Activated T-helper 9 cell treated with anti-CD3 and anti-CD28 coated beads, Interleukin-2, amount 50 U/mL, for 16 hours (primary cell): ENCODE measurements around the gene PILRA.

ENCODE experiments used
- DNase-seq: peaks from one replicate; pipeline ENCODE4 v3.0.0-alpha.2; 2020; ENCODE audit warnings: low read depth

Gene PILRA

DNA sequence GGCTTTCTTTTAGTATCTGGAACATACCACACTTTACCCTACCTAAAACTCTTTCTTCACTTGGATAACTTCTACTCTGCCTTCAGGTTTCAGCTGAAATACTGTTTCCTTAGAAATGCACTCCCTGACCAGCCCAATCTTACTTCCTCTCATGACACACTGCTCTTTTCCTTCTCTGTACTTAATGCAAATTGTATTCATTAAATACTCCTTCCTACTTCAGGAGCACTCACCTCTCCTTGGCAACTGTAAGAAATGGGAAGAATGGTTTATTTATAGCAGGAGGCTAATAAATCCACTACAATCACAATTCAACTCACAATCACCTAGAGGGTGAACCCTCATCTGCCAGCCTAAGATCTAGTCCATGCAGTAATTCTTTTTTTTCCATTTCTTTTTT lies 40.1 kb downstream of the PILRA start:
- no peak for DNase-seq

DNA sequence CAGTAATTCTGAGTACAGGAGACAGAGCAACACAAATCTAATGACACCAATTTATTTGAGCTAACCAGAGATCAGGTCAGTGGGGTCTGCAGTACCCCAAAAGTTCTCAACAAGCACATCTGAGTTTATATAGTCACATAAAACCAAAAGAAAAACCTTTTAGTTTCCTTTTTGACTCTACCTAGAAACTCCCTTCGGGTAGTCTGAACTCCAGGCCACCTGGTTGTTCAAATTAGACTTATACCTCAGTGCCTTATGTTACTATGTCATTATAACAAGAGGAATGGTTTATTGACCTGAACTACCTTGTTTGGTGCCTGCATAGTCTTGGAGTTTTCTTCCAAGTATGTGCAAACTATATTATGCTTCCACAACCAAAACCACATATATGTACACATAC lies 40.6 kb downstream of the PILRA start:
- no peak for DNase-seq

- DNase-seq: no peak
Measured at GRCh38 chr7:100415448-100415847, 42.2 kb downstream of the PILRA start.

DNA sequence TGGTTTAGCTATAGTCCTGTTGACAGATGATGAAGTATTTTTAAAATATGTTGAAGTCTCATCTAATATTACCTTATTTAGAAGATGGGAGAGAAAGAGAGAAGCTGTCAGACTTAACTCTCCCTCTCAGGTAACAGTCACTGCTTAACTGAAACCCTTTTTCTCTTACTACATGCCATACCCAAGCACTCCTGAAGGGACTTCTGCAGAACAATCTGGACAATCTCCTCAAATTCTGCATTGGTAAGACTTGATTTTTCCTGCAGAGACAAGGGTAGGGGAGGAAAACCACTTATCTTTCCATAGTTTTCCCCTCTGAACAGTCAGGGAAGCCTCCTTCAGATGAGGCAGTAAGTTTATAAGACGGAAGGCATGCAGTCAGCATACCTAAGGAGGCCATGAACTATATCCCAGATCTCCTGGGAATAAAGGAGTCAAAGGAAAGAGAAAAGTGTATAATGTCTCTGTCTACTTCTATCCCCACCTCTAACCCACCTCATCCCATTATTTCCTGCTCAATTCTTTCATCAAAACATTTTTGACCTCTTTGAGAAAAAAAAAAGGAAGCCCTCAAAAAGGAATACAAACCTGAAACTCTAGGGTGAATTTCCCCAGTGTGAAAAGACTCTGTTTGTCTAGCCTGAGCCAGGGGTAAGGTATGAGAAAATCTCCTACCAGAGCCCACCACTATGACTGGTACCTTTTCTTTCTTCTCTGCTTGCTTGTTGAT lies 45.8 kb downstream of the PILRA start:
- no peak for DNase-seq

- no peak for DNase-seq
Measured at GRCh38 chr7:100419660-100420226, 46.5 kb downstream of the PILRA start.

- DNase-seq: no peak
Measured at GRCh38 chr7:100423315-100423714, 50.0 kb downstream of the PILRA start.

DNA sequence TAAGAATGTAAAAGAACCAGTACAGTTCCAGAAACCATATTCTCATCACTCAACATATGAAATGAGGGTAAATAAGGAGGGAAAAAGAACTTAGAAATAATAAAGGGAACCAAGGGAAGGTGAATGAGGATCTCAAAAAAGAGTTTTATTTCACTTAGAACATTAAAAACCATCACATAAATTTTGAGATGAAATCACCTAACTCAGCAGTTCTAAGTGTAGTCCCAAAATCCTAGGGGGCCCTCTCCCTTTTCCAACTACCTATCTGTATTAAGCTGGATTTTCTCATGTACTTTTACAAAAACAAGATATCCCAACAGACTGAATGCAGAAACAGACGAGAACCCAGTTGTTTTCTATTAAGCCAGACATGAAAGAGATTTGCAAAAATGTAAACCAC lies 52.1 kb downstream of the PILRA start:
- DNase-seq: no peak

GRCh38 chr7:100426516-100426915 lies 53.2 kb downstream of the PILRA start:
- no peak for DNase-seq

DNA sequence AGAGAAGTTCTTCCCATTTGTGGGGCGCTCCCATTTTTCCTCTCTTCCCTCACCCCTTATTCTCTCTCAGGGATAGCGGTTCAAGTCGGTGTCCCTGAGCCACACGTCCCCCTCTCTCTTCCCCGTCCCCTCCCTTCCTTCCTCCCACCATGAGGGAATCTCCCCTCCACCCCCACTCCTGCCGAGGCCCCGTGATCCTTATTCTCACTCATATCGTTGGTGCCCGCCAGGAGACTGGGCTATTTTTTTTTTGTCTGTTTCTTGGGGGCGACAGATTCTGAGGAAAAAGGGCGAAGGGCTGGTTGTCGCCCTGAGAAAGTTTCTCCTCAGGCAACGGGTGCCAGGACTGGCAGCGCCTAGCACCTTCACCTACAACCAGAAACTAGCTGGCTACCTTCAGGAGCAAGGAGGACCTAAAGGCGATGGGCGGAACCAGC lies 54.5 kb downstream of the PILRA start:
- no peak for DNase-seq

- peak; percentile 93 for DNase-seq
Measured at GRCh38 chr7:100428199-100428966, 55.1 kb downstream of the PILRA start, which contains the start of gene ZCWPW1. Gene ZCWPW1 (minus strand): TSS chr7:100428703. CDS start chr7:100420649, 8,054 bp downstream.

DNA sequence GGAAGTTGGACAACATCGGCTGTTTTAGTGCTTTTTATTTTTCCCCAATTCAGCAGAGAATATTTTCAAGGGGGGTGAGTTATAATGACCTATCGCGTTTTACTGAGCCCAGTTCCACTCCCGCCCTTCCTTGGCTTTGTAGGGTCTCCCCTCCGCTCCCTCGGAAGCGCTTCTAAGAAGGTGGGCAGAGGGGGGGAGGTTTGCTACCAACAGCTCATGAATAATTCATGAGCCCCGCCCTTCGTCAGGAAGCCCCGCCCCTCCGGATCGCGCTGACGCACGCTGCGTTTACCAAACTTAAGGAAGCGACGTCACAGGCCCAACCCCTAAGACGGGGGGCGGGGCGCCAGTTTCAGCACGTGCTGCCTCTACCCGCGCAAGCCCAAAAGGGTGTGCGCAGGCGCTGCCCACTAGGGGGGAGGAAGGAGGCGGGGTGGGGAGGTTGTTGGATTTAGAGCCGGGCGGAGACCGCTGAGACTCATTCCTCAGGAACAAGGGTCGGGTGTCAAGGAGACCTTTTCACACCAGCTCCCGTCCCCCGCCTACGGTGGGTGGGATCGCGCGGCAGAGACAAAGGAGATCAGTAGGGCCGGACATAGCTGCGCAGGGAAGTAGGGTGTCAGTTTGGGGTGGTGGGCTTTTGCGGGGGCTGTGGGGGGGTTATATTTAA lies 55.8 kb downstream of the PILRA start:
- DNase-seq: peak; percentile 100

DNA sequence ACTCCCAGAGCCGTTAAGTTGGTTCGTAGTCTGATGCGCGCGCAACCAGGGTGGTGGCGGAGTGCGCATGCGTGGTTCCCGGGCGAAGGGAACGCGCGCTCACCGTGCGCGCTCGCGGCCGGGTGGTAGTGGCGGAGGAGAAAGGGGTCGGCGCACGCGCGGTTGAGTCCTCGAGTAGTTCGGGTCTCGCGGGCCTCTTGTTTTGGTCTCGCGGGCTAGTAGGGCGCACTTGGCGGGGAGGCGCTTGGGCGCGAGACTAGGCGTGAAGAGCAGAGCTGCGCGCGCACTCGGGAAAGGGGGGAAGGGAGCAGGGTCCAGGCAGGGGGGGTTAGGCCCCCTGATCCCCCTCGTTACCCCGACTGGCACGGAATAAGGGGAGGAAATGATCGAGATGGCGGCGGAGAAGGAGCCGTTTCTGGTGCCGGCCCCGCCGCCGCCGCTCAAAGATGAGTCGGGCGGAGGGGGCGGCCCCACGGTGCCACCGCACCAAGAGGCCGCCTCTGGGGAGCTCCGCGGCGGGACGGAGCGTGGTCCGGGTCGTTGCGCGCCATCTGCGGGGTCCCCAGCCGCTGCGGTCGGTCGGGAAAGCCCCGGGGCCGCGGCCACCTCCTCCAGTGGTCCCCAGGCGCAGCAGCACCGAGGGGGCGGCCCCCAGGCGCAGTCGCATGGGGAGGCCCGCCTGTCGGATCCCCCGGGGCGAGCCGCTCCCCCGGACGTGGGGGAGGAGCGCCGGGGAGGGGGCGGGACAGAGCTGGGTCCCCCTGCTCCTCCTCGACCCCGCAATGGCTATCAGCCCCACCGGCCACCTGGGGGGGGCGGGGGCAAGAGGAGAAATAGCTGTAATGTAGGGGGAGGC lies 56.6 kb downstream of the PILRA start, which contains the start of gene MEPCE:
TSS of gene MEPCE (plus strand) at position 195 of the 856 bp plus-strand sequence. CDS start at position 383, 188 bp downstream.
- DNase-seq: peak; percentile 95

- DNase-seq: peak; percentile 15
Measured at GRCh38 chr7:100430493-100431285, 57.4 kb downstream of the PILRA start.

- no peak for DNase-seq
Measured at GRCh38 chr7:100431286-100431735, 58.0 kb downstream of the PILRA start.

- no peak for DNase-seq
Measured at GRCh38 chr7:100432053-100432452, 58.8 kb downstream of the PILRA start.

DNA sequence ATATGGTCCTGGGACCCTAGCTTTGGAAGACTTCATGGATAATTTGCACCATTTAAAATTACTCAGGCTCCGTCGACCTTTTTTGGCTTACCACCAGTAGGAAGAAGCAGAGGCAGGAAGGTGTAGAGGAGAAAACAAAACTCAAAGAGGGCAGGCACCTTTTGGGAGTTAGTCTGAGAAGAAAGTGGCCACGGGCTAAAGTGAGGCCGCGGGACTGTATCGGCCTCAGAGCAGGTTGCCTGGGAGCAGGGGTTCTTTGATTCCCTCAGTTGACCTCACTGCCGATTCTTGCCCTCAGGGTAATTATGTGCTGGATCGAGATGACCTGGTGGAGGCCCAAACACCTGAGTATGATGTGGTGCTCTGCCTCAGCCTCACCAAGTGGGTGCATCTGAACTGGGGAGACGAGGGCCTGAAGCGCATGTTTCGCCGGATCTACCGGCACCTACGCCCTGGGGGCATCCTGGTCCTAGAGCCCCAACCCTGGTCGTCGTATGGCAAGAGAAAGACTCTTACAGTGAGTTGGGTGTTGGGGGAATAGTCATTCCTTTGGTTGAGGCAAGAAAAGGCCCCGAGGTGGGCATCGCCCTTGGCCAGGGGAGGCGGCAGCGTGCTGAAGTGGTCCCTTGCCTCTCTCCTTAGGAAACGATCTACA lies 59.5 kb downstream of the PILRA start:
- no peak for DNase-seq

- no peak for DNase-seq
Measured at GRCh38 chr7:100433276-100433591, 59.9 kb downstream of the PILRA start.

- DNase-seq: no peak
Measured at GRCh38 chr7:100433592-100434296, 60.5 kb downstream of the PILRA start.
